Adrenal gland (tissue), 12 donors: ENCODE data around the gene NVL. TPM values are rescaled to one million over a fixed set of nuclear protein-coding genes. Genes with fewer than 3 reads are reported as not detected.

Experiments used
- DNase-seq, 7 donors: peaks; one replicate each; pipeline ENCODE4 v3.0.0-alpha.2; 2019 to 2020
- H3K27ac ChIP-seq, 5 donors: fragments of 200-600 bp; sonication (generic) in 4 of 5; 1 replicate in 3 of 5; 2 replicates in 2 of 5; pipeline versions ENCODE4 v1.5.1 to v1.8.0; 2016 to 2020; ENCODE audit warnings: mild to moderate bottlenecking in 1 of 5
- H3K27me3 ChIP-seq: fragments of 200-600 bp; 2 replicates; pipeline ENCODE4 v1.8.0; 2021
- H3K36me3 ChIP-seq, 2 donors: fragments of 200-600 bp; replicated peaks in 1 of 2; 1 replicate in 1 of 2; 2 replicates in 1 of 2; pipeline versions ENCODE4 v1.5.1 to v1.8.0; 2018 to 2022
- H3K4me1 ChIP-seq, 2 donors: fragments of 200-600 bp; replicated peaks in 1 of 2; 1 replicate in 1 of 2; 2 replicates in 1 of 2; pipeline versions ENCODE4 v1.5.1 to v1.8.0; 2018 to 2021
- H3K4me3 ChIP-seq, 4 donors: fragments of 200-600 bp; sonication (generic) in 3 of 4; one replicate each; pipeline ENCODE4 v1.5.1; 2016 to 2018
- H3K9me3 ChIP-seq, 3 donors: fragments of 200-600 bp; sonication (generic) in 1 of 3; replicated peaks in 1 of 3; 1 replicate in 2 of 3; 2 replicates in 1 of 3; pipeline versions ENCODE4 v1.5.1 to v1.8.0; 2016 to 2021
- CTCF ChIP-seq, 6 experiments: fragments of 450-650 bp in 4 of 6; fragments of 200-600 bp in 2 of 6; sonication (generic) in 1 of 6; IDR thresholded peaks; 1 replicate in 5 of 6; 2 replicates in 1 of 6; pipeline versions ENCODE4 v1.5.1 to v1.8.0; 2016 to 2021; ENCODE audit warnings: antibody characterized with exemption in 6 of 6, mild to moderate bottlenecking in 2 of 6, moderate library complexity in 1 of 6
- POLR2A ChIP-seq, 2 donors: fragments of 450-650 bp; IDR thresholded peaks; one replicate each; pipeline ENCODE4 v1.6.1; 2017; ENCODE audit warnings: antibody characterized with exemption in 2 of 2, mild to moderate bottlenecking in 2 of 2, moderate library complexity in 1 of 2
- WGBS, 4 donors: extraction: QIAGEN DNeasy Blood & Tissue Kit in 2 of 4; methylation state at CpG; one replicate each; pipeline versions ENCODE4 v1.1.5 to v1.1.7; 2013 to 2017; 5-methylcytosine and 5-hydroxymethylcytosine counted together
- intact Hi-C, 2 donors: fragments of 100-400 bp; cut with DNase I; formaldehyde crosslinking; loops; one replicate each; pipeline versions ENCODE4 v1.14.1 to v1.15.0; 2022 to 2023
- polyA plus RNA-seq, 3 donors: library from polyadenylated mRNA; stranded (reverse); fragments of 200-250 nt in 2 of 3; fragments of 350-450 nt in 1 of 3; fragmentation: Illumina TruSeq in 1 of 3; extraction: RNeasy Lipid Tissue Mini Kit (QIAGEN cat#74804) in 1 of 3; gene quantifications; one replicate each; pipeline ENCODE4 v1.2.3, GENCODE V29; 2013 to 2014
- total RNA-seq, 9 donors: library from RNA; depleted of rRNA in 4 of 9; stranded (reverse); fragments of >200 nt in 4 of 9; fragments of 120-200 nt in 1 of 9; fragmentation: NEBNext Ultra II Directional in 1 of 9; extraction: Animal tissue kit (Norgen Biotek cat#: 25700) in 1 of 9; gene quantifications; one replicate each; pipeline versions ENCODE4 v1.1.0 to v1.2.4, GENCODE V29; 2013 to 2023
- donor health status: healthy with polysubstance abuse.
- donor health status: Bipolar disorder and iron deficiency.
- donor health status: DM: yes; HTN: yes; CAD: no.
- donor health status: DM: no; HTN: no; CAD: no.
- donor health status: DM: no; HTN: no; CAD: no.
- donor health status: DM: yes; HTN: yes; CAD: no.

NVL gene
- total and polyA plus RNA-seq, 12 donors: 12.0 to 77.0 (median 20.9) TPM

GRCh38 chr1:224358237-224358636, 28.3 kb upstream of the NVL start:
- DNase-seq: no peak
- intact Hi-C loops: no loop called here
- no peaks in the 10 kb centered on the region for H3K9me3 ChIP-seq
- H3K36me3 ChIP-seq: no peaks in the 10 kb centered on the region
- peaks cover 10 to 27% of the 10 kb centered on the region in 2 donors for H3K4me1 ChIP-seq
- peak overlapping the region in 1 of 5 donors; percentile 89 for H3K27ac ChIP-seq
- H3K4me3 ChIP-seq: no peak overlapping the region
- H3K27me3 ChIP-seq: no peaks in the 10 kb centered on the region
- WGBS, 4 donors: 68 to 84% (median 79%) methylated on average over 4 of the region's 4 CpGs
- TF ChIP-seq POLR2A (IDR thresholded peaks at IDR 0.05) (no peak), CTCF (IDR thresholded peaks at IDR 0.05) (no peak)

GRCh38 chr1:224357626-224358124, 27.7 kb upstream of the NVL start:
- Histone ChIP-seq H3K9me3 (no peaks in the 10 kb centered on the region), H3K27me3 (no peaks in the 10 kb centered on the region), H3K36me3 (no peaks in the 10 kb centered on the region), H3K4me3 (peak overlapping the region in 3 of 4 donors; percentile 84 to 89 (median 88)), H3K27ac (peak overlapping the region in 4 of 5 donors; percentile 39 to 89 (median 86)), H3K4me1 (peaks cover 10 to 27% of the 10 kb centered on the region in 2 donors)
- peak in 2 of 6 experiments; percentile 17 to 29 for TF ChIP-seq CTCF (IDR thresholded peaks at IDR 0.05)
- TF ChIP-seq POLR2A (IDR thresholded peaks at IDR 0.05): no peak
- peak in 1 of 7 donors; percentile 15 for DNase-seq
- 24 to 37% (median 26%) methylated on average over 9 of the region's 9 CpGs for WGBS, 4 donors
- intact Hi-C loops: no loop called here

- peaks cover 10 to 27% of the 10 kb centered on the region in 2 donors for H3K4me1 ChIP-seq
- DNase-seq: peak; percentile 89 to 96 (median 93)
- H3K27me3 ChIP-seq: no peaks in the 10 kb centered on the region
- no peaks in the 10 kb centered on the region for H3K36me3 ChIP-seq
- peak within 1 kb of the TSS; percentile 74 to 89 (median 86) for H3K4me3 ChIP-seq
- H3K27ac ChIP-seq: peak within 1 kb of the TSS; percentile 9 to 89 (median 83)
- WGBS, 4 donors: 0 to 1% (median 0%) methylated on average over 27 to 78 of the region's 78 CpGs
- peak in 1 of 6 experiments; percentile 10 for TF ChIP-seq CTCF (IDR thresholded peaks at IDR 0.05)
- peak; percentile 70 to 93 for TF ChIP-seq POLR2A (IDR thresholded peaks at IDR 0.05)
- intact Hi-C loops: no loop called here
- no peaks in the 10 kb centered on the region for H3K9me3 ChIP-seq
Measured at GRCh38 chr1:224356685-224357625, 27.0 kb upstream of the NVL start, which contains the start of gene CNIH4. TSS of gene CNIH4 (plus strand) at chr1:224356879. CDS start at chr1:224356925, 46 bp downstream.
